Brain microvascular endothelial cell (primary cell): Measurements from ENCODE around the gene CHCHD10.

Source experiments
- DNase-seq: peaks from one replicate; pipeline ENCODE4 v3.0.0-alpha.2; 2020
- H3K27ac ChIP-seq: fragments of 250-450 bp; sonication (Bioruptor Pico); 2 replicates; pipeline ENCODE4 v1.5.1; 2020; ENCODE audit warnings: mild to moderate bottlenecking, moderate library complexity
- H3K27me3 ChIP-seq: fragments of 250-450 bp; sonication (Bioruptor Pico); replicated peaks from 2 replicates; pipeline ENCODE4 v1.5.1; 2020; ENCODE audit warnings: mild to moderate bottlenecking
- H3K36me3 ChIP-seq: fragments of 250-450 bp; sonication (Bioruptor Pico); replicated peaks from 2 replicates; pipeline ENCODE4 v1.5.1; 2020; ENCODE audit warnings: mild to moderate bottlenecking
- H3K4me3 ChIP-seq: 2 replicates; pipeline ENCODE4 v1.5.1; 2011; ENCODE audit warnings: low read depth, mild to moderate bottlenecking, control low read depth, low read length, moderate library complexity
- in situ Hi-C: cut with HindIII; loops from 2 replicates; pipeline ENCODE4 v1.10.0; 2017; ENCODE audit warnings: low sequenced_read_pairs, low pct_ligation_motif_present
- TF ChIP-seq, protein P1 (sequence below): IDR thresholded peaks from 2 replicates; pipeline ENCODE4 v1.5.1; 2011; ENCODE audit warnings: low read depth, mild to moderate bottlenecking, moderate library complexity, low read length, control low read depth, inconsistent platforms; ENCODE audit errors: missing control alignments

The CHCHD10 gene

DNA sequence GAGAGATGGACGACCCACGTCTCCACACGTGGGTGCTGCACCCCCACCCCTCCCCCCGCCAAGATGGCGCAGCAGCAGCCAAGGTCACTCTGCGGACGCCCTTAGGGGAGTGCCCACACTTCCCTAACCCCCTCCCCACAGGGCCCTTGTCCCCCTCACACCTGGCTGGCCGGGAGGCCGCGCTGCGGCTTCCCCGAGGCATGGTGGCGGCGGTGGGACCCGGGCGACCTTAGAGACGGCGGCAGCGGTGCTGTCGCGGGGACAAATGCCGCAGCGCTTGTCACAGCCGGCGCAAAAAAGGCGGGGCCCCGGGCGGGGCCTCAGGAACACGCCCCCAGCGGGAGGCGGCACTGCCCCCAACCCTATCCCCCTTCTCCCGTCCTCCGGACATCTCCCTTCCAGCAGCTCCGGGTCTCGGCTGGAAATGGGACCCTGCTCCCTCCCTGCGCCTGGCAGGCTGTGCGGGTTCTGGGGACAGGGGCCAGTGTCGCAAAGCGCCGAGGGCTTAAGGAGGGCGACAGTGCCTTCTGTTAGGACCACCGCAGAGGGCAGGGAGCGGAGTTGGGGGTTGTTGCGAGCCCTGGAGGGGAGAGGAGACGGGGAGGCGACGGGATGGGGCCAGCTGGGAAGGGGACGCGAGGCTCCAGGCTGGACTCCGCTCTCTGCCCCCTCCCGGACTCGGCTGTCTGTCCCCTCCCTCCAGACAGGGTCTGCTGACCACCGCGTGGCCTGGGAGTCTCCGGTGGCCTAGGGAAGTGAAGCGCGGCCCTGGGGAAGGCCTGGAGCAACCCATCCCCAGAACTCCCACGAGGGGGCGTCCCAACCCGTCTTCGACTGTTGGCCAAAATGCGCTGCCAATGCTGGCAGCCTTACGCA is at the start of gene CHCHD10:
CHCHD10 (minus strand) TSS at position 300 of the 876 bp plus-strand sequence; CDS start at position 202, 98 bp downstream.
- no peak within 1 kb of the TSS for H3K27ac ChIP-seq
- DNase-seq: peak; percentile 61

DNA sequence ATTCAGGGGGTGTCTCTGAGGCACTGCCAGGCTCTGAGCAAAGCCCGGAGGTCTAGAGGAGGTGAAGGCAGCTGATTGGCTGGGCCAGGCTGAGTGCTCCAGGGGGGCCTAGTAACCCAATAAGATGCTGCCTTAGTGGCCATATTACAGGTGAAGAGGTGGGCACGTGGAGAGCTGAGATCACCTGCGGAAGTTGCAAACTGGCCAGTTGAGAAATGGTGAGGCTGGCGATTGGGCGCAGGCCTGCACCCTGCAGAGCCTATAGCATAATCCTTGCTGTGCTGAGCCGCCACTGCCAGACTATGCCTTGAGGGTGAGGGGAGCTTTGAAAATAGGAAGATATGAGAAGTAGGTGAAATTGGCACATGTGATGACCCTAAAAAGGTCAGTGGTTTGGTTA is 49.4 kb upstream of the CHCHD10 start:
- H3K36me3 ChIP-seq: peaks cover 52% of the 10 kb centered on the region
- in situ Hi-C loops: no loop called here
- TF ChIP-seq, protein P1, sequence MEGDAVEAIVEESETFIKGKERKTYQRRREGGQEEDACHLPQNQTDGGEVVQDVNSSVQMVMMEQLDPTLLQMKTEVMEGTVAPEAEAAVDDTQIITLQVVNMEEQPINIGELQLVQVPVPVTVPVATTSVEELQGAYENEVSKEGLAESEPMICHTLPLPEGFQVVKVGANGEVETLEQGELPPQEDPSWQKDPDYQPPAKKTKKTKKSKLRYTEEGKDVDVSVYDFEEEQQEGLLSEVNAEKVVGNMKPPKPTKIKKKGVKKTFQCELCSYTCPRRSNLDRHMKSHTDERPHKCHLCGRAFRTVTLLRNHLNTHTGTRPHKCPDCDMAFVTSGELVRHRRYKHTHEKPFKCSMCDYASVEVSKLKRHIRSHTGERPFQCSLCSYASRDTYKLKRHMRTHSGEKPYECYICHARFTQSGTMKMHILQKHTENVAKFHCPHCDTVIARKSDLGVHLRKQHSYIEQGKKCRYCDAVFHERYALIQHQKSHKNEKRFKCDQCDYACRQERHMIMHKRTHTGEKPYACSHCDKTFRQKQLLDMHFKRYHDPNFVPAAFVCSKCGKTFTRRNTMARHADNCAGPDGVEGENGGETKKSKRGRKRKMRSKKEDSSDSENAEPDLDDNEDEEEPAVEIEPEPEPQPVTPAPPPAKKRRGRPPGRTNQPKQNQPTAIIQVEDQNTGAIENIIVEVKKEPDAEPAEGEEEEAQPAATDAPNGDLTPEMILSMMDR: no peak
- no peak overlapping the region for H3K4me3 ChIP-seq
- no peaks in the 10 kb centered on the region for H3K27me3 ChIP-seq
- no peak for DNase-seq
- H3K27ac ChIP-seq: no peak overlapping the region

More for the DNA sequence above, at the start of gene CHCHD10:
- H3K4me3 ChIP-seq: peak within 1 kb of the TSS; percentile 65
- H3K36me3 ChIP-seq: no peaks in the 10 kb centered on the region
- TF ChIP-seq, protein P1: peak; percentile 87
- in situ Hi-C loops: no loop called here
- no peaks in the 10 kb centered on the region for H3K27me3 ChIP-seq

DNA sequence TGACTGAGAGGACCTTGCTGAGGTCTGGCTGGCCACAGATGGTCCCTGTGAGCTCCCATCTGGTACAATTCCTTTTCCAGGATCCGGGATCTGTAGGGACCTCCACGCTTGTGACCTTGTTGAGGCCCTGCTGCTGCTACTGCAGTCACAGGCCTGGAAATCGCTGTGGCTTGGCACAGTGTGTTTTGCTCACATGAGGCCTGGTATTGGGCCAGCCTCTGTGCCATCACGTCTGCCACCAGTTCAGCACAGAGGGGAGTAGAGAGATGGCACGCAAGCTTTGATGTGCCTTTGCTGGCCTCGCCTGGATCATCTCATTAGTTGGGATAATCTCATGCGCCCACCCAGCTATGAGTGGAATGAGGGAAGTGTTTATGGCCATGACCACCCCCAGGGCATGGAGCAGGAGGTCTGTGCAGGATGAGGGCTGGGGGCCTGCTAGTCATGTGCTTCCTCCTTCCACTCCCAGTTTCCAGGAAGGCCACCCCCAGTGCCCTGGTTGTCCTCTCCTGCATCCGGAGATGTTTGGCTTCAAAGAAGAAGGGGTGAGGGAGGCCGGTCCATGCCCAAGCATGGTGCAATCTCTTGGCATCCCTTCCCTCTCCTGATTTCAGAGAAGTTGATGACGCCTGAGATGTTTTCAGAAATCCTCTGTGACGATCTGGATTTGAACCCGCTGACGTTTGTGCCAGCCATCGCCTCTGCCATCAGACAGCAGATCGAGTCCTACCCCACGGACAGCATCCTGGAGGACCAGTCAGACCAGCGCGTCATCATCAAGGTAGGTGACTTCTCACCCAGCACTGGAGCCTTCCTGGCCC is 48.6 kb upstream of the CHCHD10 start:
- TF ChIP-seq, protein P1: no peak
- H3K36me3 ChIP-seq: peaks cover 51% of the 10 kb centered on the region
- DNase-seq: no peak
- no peak overlapping the region for H3K4me3 ChIP-seq
- in situ Hi-C loops: no loop called here
- no peaks in the 10 kb centered on the region for H3K27me3 ChIP-seq
- H3K27ac ChIP-seq: no peak overlapping the region

DNA sequence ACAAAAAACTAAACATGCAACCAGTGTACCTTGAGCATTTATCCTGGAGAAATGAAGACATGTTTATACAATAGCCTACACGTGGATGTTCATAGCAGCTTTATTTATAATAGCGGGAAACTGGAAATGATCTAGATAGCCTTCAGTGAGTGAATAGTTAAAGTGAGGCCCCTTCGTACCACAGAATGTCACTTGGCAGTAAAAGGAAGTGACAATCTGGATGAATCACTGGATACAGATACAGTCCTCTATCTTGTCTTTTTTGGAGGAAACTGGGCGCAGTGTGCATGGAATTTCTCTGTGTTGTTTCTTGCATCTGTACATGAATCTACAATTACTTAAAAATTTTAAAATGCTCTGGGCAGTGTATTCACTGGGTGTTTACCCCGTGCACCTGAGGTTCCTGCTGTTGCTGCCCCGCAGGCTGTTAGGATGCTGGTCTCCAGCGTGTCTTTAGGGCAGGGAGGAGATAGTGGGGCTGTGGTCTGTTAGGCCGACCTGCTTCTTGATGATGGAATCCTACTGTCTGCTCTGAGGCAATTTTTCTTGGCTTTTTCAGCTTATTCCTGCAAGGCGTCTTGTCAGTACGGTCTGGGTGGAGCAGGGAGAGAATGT is 47.9 kb upstream of the CHCHD10 start:
- Histone ChIP-seq H3K27me3 (no peaks in the 10 kb centered on the region), H3K36me3 (peaks cover 47% of the 10 kb centered on the region), H3K27ac (no peak overlapping the region), H3K4me3 (no peak overlapping the region)
- in situ Hi-C loops: no loop called here
- TF ChIP-seq, protein P1: no peak
- no peak for DNase-seq

DNA sequence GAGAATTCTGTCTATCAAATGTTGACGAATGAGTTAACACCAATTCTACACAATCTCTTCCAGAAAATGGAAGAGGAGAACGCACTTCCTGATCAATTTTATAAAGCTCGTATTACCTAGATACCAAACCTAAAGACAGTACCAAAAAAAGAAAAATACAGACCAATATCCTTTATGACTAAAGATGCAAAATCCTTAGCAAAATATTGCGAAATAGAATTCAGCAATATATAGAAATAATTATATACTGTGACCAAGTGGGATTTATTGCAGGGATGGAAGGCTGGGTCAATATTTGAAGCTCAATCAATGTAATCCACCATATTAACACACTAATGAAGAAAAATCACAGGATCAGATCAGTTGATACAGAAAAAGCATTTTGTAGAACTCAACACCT is 44.6 kb upstream of the CHCHD10 start:
- peaks cover 20% of the 10 kb centered on the region for H3K36me3 ChIP-seq
- in situ Hi-C loops: no loop called here
- H3K4me3 ChIP-seq: no peak overlapping the region
- H3K27ac ChIP-seq: no peak overlapping the region
- no peak for DNase-seq
- H3K27me3 ChIP-seq: no peaks in the 10 kb centered on the region
- TF ChIP-seq, protein P1: no peak
